DND-41 (cell line): ENCODE results near the gene KCNG2.

Source experiments
- ATAC-seq: fragments of 200-7000 bp; cut with Tn5 transposase; 3 replicates; pipeline ENCODE4 v1.9.1; 2021; ENCODE audit warnings: low read depth; ENCODE audit not compliant: insufficient read depth
- DNase-seq: peaks from one replicate; pipeline ENCODE4 v3.0.0-alpha.2; 2020
- H2AFZ ChIP-seq: 2 replicates; pipeline ENCODE4 v1.6.0; 2012; ENCODE audit warnings: low read depth, low read length
- H3K27ac ChIP-seq: 2 replicates; pipeline ENCODE4 v1.5.1; 2012; ENCODE audit warnings: low read length, inconsistent platforms
- H3K27me3 ChIP-seq: fragments of 200-600 bp; sonication (generic); 2 replicates; pipeline ENCODE4 v1.6.0; 2012; ENCODE audit warnings: low read length, mild to moderate bottlenecking, inconsistent platforms; ENCODE audit not compliant: insufficient read depth, poor library complexity
- H3K36me3 ChIP-seq: 2 replicates; pipeline ENCODE4 v1.5.1; 2012; ENCODE audit warnings: low read length, inconsistent platforms; ENCODE audit not compliant: insufficient read depth
- H3K4me1 ChIP-seq: 2 replicates; pipeline ENCODE4 v1.5.1; 2012; ENCODE audit warnings: mild to moderate bottlenecking, low read length; ENCODE audit not compliant: insufficient read depth
- H3K4me2 ChIP-seq: 2 replicates; pipeline ENCODE4 v1.6.0; 2012; ENCODE audit warnings: mild to moderate bottlenecking, moderate library complexity, low read length, inconsistent platforms; ENCODE audit not compliant: insufficient read depth
- H3K4me3 ChIP-seq, 2 experiments: fragments of 200-600 bp in 1 of 2; shearing (Covaris generic) in 1 of 2; 2 replicates each; pipeline ENCODE4 v1.5.1; 2012 to 2016; ENCODE audit warnings: inconsistent platforms in 2 of 2, low read length in 2 of 2, mild to moderate bottlenecking in 2 of 2, low read depth in 1 of 2, moderate library complexity in 1 of 2
- H3K79me2 ChIP-seq: 2 replicates; pipeline ENCODE4 v1.6.0; 2012; ENCODE audit warnings: low read length, inconsistent platforms; ENCODE audit not compliant: insufficient read depth
- H3K9ac ChIP-seq: 2 replicates; pipeline ENCODE4 v1.6.0; 2012; ENCODE audit warnings: low read depth, mild to moderate bottlenecking, inconsistent platforms, low read length, moderate library complexity
- H3K9me3 ChIP-seq: 2 replicates; pipeline ENCODE4 v1.5.1; 2012; ENCODE audit warnings: low read length, moderate library complexity, mild to moderate bottlenecking, inconsistent platforms; ENCODE audit not compliant: insufficient read depth, severe bottlenecking
- H4K20me1 ChIP-seq: 2 replicates; pipeline ENCODE4 v1.6.0; 2012; ENCODE audit warnings: low read length; ENCODE audit not compliant: insufficient read depth
- EZH2 ChIP-seq: IDR thresholded peaks from 3 replicates; pipeline ENCODE4 v1.6.1; 2012; ENCODE audit warnings: borderline replicate concordance, low read depth, mild to moderate bottlenecking, moderate library complexity, low read length, inconsistent platforms; ENCODE audit not compliant: severe bottlenecking
- TF ChIP-seq, protein P1 (sequence below): IDR thresholded peaks from 2 replicates; pipeline ENCODE4 v1.5.1; 2012; ENCODE audit warnings: borderline replicate concordance, low read length, moderate library complexity, mild to moderate bottlenecking; ENCODE audit not compliant: poor library complexity, severe bottlenecking; ENCODE audit errors: extremely low read depth

The KCNG2 gene

DNA sequence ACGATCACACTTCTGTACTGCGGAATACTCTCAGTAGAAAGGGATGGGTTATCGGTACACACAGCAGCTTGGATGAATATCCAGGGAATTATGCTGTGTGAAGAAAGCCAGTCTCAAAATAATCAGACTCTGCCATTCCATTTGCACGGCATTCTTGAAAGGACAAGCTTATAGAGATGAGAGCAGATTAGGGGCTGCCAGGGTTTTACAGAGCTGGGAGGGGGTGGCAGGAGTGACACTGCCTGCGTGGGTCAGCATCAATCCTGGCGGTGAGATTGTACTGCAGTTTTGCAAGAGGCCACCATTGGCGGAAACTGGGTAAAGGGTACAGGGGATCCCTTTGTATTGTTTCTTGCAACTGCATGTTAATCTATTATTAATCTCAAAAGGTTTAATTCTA lies 16.6 kb downstream of the KCNG2 start:
- no peak overlapping the region for H3K4me2 ChIP-seq
- no peak overlapping the region for H3K4me3 ChIP-seq
- H3K27me3 ChIP-seq: peaks cover 10% of the 10 kb centered on the region
- no peak overlapping the region for H3K27ac ChIP-seq
- no peaks in the 10 kb centered on the region for H3K9me3 ChIP-seq
- DNase-seq (no peak), ATAC-seq (no peak)
- no peaks in the 10 kb centered on the region for H4K20me1 ChIP-seq
- H3K4me1 ChIP-seq: no peaks in the 10 kb centered on the region
- H3K9ac ChIP-seq: no peak overlapping the region
- H3K36me3 ChIP-seq: no peaks in the 10 kb centered on the region
- H3K79me2 ChIP-seq: no peaks in the 10 kb centered on the region
- no peak overlapping the region for H2AFZ ChIP-seq
- TF ChIP-seq, protein P1, sequence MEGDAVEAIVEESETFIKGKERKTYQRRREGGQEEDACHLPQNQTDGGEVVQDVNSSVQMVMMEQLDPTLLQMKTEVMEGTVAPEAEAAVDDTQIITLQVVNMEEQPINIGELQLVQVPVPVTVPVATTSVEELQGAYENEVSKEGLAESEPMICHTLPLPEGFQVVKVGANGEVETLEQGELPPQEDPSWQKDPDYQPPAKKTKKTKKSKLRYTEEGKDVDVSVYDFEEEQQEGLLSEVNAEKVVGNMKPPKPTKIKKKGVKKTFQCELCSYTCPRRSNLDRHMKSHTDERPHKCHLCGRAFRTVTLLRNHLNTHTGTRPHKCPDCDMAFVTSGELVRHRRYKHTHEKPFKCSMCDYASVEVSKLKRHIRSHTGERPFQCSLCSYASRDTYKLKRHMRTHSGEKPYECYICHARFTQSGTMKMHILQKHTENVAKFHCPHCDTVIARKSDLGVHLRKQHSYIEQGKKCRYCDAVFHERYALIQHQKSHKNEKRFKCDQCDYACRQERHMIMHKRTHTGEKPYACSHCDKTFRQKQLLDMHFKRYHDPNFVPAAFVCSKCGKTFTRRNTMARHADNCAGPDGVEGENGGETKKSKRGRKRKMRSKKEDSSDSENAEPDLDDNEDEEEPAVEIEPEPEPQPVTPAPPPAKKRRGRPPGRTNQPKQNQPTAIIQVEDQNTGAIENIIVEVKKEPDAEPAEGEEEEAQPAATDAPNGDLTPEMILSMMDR: no peak
- no peak for TF ChIP-seq EZH2

GRCh38 chr18:79815657-79816056 lies 17.9 kb downstream of the KCNG2 start:
- Histone ChIP-seq H3K36me3 (no peaks in the 10 kb centered on the region), H3K4me2 (no peak overlapping the region), H3K27me3 (peaks cover 10% of the 10 kb centered on the region), H3K9ac (no peak overlapping the region), H3K79me2 (no peaks in the 10 kb centered on the region), H4K20me1 (no peaks in the 10 kb centered on the region), H3K9me3 (no peaks in the 10 kb centered on the region), H3K4me3 (no peak overlapping the region), H3K27ac (no peak overlapping the region), H3K4me1 (no peaks in the 10 kb centered on the region), H2AFZ (no peak overlapping the region)
- DNase-seq (no peak), ATAC-seq (no peak)
- TF ChIP-seq, protein P1: no peak
- no peak for TF ChIP-seq EZH2

- TF ChIP-seq EZH2: no peak
- Histone ChIP-seq H3K9ac (no peak overlapping the region), H3K27me3 (peaks cover 10% of the 10 kb centered on the region), H2AFZ (no peak overlapping the region), H3K36me3 (no peaks in the 10 kb centered on the region), H4K20me1 (no peaks in the 10 kb centered on the region), H3K27ac (no peak overlapping the region), H3K9me3 (no peaks in the 10 kb centered on the region), H3K4me2 (no peak overlapping the region), H3K4me3 (no peak overlapping the region), H3K79me2 (no peaks in the 10 kb centered on the region), H3K4me1 (no peaks in the 10 kb centered on the region)
- ATAC-seq: no peak
- no peak for DNase-seq
Observed at GRCh38 chr18:79816092-79816491, 18.4 kb downstream of the KCNG2 start.

GRCh38 chr18:79816981-79817606 lies 19.4 kb downstream of the KCNG2 start:
- Histone ChIP-seq H3K36me3 (no peaks in the 10 kb centered on the region), H3K4me3 (no peak overlapping the region), H4K20me1 (no peaks in the 10 kb centered on the region), H3K4me2 (no peak overlapping the region), H3K27me3 (peaks cover 10% of the 10 kb centered on the region), H3K4me1 (no peaks in the 10 kb centered on the region), H3K9me3 (no peaks in the 10 kb centered on the region), H3K27ac (no peak overlapping the region), H2AFZ (no peak overlapping the region), H3K79me2 (no peaks in the 10 kb centered on the region), H3K9ac (no peak overlapping the region)
- ATAC-seq (no peak), DNase-seq (no peak)
- TF ChIP-seq, protein P1: no peak
- no peak for TF ChIP-seq EZH2
